Measurements from ENCODE around the gene GOLGA8Q.
"Not testable (repeated sequence)": the region's sequence is repeated elsewhere in the genome, so short reads cannot be mapped to it uniquely, and the experiment has no call there.

The GOLGA8Q gene, protein sequence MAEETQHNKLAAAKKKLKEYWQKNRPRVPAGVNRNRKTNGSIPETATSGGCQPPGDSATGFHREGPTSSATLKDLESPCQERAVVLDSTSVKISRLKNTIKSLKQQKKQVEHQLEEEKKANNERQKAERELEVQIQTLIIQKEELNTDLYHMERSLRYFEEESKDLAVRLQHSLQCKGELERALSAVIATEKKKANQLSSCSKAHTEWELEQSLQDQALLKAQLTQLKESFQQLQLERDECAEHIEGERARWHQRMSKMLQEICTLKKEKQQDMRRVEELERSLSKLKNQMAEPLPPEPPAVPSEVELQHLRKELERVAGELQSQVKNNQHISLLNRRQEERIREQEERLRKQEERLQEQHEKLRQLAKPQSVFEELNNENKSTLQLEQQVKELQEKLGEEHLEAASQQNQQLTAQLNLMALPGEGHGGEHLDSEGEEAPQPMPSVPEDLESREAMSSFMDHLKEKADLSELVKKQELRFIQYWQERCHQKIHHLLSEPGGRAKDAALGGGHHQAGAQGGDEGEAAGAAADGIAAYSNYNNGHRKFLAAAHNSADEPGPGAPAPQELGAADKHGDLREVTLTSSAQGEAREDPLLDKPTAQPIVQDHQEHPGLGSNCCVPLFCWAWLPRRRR

DNA sequence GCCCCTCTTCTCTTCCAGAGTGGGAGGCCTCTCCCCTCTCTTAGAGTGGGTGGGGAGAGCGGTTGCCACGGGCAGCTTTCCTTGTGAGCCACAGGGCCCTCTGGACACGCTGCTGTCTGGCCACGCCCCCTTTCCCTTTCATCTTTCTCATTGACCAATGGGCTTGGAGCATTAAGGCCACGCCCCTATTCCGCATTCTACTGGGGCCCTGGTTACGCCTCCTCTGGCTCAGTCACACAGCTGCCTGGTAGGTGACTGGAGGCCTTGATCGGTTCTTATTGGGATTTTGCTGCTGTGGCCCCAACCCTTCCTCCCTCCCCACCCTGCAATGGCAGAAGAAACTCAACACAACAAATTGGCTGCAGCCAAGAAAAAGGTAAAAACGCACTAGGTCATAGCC, at the start of gene GOLGA8Q:
GOLGA8Q (plus strand) TSS at position 301 of the 400 bp plus-strand sequence; CDS start at position 329, 28 bp downstream.
- not testable (repeated sequence) for DNase-seq

DNA sequence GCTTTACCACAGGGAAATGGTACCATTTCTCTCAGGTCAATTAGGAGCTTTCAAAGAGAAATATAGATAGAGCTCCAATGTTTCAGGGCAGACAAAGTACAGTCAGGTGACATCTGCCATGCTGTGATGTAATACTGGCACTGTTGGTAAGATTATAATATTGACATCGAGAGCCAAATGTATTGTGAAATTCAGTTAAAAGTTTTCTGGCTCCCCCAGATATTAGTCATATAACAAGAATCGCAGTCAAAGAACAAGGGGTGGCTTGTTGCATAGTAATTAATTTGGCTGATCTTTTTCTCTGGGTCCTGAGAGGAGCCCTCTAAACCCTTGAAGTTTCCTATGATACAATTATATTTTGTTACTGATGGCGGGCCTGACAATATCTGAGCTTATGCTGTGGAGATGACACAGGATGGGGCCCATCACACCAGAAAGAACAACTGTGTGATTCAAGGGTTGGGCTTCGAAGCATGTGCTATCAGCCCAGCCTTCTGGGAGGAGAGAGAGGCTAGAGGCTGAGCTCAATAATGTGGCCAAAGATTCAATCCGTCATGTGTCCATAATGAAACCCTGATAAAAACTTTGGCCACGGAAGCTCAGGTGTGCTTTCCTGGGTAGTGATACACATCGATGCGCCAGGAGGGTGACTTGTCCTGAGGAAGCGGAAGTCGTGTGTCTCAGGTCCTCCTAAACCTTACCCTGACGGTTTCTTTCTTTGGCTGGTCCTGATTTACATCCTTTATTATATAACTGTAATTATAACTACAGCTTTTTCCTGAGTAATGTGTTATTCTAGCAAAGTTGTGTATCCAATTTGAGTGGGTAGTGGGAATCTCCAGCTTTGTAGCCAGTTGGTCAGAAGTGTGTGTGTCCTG, 48.7 kb upstream of the GOLGA8Q start:
- not testable (repeated sequence) for DNase-seq

DNA sequence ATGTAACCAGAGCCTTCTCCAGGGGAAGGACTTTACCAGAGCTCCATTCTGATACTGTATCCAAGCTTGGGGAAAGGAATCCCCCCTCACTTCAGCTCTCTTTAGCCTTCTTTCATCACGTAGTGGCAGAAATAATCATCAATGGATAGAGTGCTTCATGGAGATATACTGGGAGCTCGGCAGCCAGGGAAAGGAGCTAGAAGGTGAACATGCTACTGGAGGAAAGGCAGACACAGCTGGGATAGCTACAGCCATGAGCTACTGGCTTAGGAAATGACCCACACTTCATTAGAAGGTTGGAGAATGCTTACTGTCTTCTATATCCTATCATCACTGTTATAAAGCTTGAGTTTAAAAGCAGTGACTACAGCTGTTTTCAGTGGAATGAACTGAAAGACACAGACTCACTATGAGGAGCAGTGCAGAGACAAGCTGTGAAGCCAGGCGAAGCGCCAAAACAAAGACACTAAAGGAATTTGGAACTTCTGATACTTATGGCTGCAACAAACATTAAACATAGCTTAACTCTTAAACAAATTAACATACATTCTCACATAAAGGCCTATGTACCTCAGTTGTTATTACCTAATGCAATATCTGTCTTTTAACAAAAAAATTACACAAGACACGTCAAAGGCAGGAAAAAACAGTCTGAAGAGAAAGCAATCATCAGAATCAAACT, 47.5 kb upstream of the GOLGA8Q start:
- DNase-seq = not testable (repeated sequence)

DNA sequence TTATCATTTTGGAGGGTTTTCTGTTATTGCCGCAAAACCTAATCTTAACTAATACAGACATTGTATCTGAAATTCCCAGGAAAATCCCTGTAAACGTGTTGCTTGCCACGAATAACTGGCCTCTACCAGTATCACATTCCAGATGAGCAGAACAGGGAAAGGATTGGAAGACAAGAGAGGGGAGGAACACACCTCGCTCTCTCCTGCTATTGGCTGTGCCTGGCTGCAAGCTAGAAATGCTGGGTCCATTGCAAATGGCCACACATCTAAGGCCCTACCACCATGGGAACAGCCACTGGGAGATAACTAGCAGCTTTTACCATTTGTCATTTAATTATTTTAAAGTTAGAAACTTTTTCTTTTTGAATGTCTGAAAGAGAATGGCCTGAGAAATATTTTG, 37.3 kb upstream of the GOLGA8Q start:
- DNase-seq = not testable (repeated sequence)

DNA sequence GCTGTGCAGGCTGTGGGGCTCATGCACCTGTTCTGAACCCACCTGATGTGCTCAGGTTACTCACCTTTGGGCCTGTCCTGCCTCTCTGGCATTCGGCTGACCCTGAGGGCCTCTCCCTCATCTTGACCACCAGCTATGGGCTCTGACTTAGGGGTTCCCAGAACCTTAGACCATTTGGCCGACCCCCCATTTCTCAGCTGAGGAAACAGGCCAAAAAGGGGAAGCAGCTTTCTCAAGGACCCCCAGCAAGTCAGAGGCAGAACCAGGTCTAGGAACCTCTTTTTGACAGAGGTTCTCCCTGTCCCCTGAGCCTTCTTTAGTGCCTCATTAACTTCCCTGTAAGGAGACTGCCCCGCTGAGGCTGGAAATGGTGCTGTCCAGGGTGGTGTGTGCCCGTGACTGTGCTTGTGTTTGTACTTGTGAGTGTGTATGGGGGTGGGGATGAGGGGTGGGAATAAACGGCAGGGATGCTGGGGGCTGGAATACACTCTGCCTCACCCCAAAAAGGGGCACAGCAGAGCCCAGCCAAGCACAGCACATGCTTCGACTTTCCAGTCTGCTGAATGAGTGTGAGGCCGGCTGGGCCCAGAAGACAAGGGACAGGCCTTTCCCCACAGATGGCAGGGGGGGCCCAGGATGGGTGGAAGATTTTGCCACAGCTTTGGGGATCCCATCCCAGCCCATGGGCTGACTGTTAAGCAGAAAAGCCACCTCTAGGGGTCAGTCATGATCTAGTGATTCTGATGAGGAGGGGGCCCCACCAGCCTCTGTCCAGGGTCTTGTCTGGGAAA, 28.2 kb upstream of the GOLGA8Q start:
- not testable (repeated sequence) for DNase-seq

DNA sequence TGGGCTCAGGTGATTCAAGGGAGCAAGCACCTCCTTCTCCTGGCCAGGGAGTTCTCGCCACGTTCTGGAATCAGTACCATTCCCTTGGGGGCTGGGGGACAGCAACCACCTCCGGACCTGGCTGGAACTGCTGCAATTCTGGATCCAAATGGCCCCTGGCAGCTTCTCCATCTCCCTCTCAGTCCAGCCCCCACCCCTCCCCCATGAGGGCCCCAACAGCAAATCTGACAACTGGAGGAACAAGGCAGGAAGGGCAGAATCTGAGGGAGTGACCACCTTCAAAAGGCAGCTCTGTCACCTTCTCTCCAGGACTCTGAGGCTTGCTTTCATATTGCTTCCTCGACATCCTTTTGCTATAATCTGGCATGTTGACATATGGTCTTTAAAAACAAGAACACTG, 25.9 kb upstream of the GOLGA8Q start:
- DNase-seq = not testable (repeated sequence)

DNA sequence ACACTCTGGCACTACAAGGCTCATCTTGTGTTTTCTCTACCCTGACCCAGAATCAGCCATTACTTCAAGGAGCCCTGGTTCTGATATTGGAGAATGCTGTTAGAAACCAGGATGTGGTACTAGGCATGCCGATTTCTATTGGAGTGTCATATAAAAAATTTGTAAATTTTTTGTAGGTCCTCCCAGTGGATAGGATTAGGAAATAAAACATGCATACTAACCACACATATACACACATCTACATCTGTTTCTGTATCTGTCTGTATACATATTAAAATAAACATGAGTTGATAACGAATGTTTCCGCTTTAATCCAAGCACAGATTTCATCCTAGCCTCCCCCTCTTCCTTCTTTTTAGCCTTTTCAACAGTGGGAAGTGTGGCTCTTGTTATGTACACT, 22.8 kb upstream of the GOLGA8Q start:
- DNase-seq = not testable (repeated sequence)

DNA sequence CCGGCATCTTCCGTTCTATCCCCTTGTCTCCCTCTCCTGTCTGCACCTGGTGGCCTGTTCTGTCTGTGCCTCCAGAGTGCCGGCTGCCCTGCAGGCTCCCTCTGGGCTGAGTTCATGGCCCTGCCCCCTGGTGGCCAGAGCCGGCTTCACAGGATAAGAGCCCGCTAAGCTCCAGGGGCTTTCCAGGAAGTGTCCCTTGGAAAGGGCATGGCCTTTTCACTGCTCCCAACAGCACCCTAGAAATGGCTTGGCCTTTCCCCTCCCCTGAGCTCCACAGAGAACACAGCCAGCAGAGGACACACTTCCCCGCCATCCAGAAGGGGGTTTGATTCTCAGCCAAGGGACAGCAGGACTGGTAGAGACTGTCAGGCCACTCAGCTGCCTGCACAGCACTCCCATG, 15.1 kb downstream of the GOLGA8Q start:
- DNase-seq = peak in 1 of 2 donors; percentile 3

DNA sequence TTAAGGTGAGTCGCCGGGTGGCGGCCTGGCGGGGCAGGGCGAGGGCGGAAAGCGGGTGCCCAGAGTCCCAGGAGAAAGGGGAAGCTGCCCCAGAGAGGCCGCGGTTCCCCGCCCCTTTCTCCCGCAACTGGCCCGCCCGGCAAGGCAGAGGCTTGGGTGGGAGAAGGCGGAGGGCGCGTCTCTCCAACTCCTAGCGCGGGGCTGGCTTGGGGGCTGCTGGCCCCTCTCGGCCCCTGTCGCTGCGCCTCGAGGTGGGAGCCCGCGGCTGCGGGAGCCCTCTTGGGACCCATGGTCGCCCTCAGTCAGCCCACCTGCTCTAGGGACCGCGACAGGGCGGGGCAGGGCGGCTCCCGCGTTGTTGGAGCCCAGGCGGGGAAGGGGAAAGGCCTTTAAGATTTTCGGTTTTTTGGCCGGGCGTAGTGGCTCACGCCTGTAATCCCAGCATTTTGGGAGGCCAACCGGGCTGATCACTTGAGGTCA, 21.2 kb downstream of the GOLGA8Q start:
- DNase-seq = not testable (repeated sequence)

DNA sequence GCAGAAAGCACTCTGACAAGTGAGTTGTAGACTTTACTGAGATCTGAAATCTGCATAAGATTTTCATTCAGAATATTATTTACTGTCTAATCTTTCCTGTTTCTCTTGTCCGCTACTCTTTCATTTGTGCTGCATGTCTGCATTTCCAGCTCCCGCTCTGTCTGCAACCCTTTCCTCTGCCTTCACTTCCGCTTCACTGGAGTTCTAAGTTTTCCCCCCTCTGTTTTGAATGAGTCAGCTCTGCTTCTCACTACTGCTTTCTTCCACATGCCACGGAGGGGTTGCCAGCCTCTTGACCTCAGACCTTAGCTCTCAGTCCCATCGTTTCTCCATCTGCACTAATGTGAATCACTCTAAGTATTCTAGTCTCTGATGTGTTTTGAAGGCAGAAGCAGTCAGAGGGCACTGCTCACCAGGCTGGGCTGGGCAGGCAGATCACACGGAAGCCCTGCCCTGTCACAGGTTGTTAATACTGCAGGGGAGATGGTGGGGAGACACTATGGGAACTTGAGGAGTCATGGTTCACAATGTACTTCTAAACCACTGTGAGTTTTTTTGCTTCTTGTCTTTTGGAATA, 27.6 kb downstream of the GOLGA8Q start:
- DNase-seq = not testable (repeated sequence)

DNA sequence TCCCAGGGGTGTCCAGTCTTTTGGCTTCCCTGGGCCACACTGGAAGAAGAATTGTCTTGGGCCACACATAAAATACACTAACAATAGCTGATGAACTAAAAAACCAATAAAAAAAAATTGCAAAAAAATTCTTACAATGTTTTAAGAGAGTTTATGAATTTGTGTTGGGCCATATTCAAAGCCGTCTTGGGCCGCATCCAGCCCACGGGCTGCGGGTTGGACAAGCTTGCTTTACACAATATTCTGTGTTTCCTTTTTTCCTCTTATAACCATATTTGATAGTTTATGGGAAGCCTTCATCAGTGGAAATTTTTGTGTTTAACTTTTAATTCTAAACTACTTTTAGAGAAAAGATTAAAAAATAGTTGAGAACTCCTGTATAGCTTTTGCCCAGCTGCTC, 28.9 kb downstream of the GOLGA8Q start:
- not testable (repeated sequence) for DNase-seq

DNA sequence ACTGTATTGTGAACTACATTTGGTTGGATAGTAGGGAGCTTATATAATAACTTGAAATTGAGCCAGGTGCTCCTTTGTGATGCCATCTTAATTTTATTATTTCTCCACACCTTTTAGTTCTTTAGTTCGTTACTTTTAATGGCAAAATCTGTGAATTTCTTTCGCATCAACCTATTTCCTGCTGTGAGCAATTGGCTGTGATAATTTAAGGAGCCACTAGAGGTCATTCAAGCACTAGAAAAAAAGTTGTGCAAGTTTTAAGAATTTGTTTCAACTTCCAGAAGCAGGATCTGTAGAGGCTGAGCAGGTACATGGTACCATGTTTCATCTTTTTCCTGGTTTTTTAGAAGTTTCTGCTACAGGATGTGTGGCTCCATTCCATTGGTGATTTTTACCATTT, 47.1 kb downstream of the GOLGA8Q start:
- DNase-seq = peak in 1 of 2 donors; percentile 20

DNA sequence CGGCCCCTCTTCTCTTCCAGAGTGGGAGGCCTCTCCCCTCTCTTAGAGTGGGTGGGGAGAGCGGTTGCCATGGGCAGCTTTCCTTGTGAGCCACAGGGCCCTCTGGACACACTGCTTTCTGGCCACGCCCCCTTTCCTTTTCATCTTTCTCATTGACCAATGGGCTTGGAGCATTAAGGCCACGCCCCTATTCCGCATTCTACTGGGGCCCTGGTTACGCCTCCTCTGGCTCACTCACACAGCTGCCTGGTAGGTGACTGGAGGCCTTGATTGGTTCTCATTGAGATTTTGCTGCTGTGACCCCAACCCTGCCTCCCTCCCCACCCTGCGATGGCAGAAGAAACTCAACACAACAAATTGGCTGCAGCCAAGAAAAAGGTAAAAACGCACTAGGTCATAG, 51.9 kb downstream of the GOLGA8Q start, which contains the start of gene GOLGA8H:
GOLGA8H (plus strand) TSS at position 233 of the 400 bp plus-strand sequence; CDS start at position 331, 98 bp downstream.
- DNase-seq = not testable (repeated sequence)
